HG03196 (cell line): ENCODE measurements around the gene MACROD2.
A peak's percentile ranks its signal among the peaks of the same experiment; 100 is the strongest.

Experiments
- ATAC-seq: cut with Tn5 transposase; IDR thresholded peaks from one replicate; pipeline ENCODE4 v1.9.1; 2021; ENCODE audit not compliant: unreplicated experiment

MACROD2 gene

GRCh38 chr20:15843777-15844176, 1848.5 kb downstream of the MACROD2 start:
- ATAC-seq, result no peak

- ATAC-seq, result no peak
Observed at GRCh38 chr20:15847196-15847784, 1852.0 kb downstream of the MACROD2 start.

- ATAC-seq, result no peak
Observed at GRCh38 chr20:15848126-15848525, 1852.8 kb downstream of the MACROD2 start.

GRCh38 chr20:15848995-15849610, 1853.8 kb downstream of the MACROD2 start:
- ATAC-seq, result no peak

- ATAC-seq, result no peak
Observed at GRCh38 chr20:15851576-15852215, 1856.4 kb downstream of the MACROD2 start.

- no peak for ATAC-seq
Observed at GRCh38 chr20:15854911-15855310, 1859.6 kb downstream of the MACROD2 start.

- peak; percentile 47 for ATAC-seq
Observed at GRCh38 chr20:15857173-15857784, 1862.0 kb downstream of the MACROD2 start.

GRCh38 chr20:15859061-15859460, 1863.7 kb downstream of the MACROD2 start:
- ATAC-seq, result no peak

GRCh38 chr20:15860850-15861249, 1865.5 kb downstream of the MACROD2 start:
- no peak for ATAC-seq

- ATAC-seq, result no peak
Observed at GRCh38 chr20:15862178-15862577, 1866.9 kb downstream of the MACROD2 start.

GRCh38 chr20:15863735-15864134, 1868.4 kb downstream of the MACROD2 start:
- ATAC-seq, result no peak

GRCh38 chr20:15865553-15865952, 1870.2 kb downstream of the MACROD2 start:
- no peak for ATAC-seq

- no peak for ATAC-seq
Observed at GRCh38 chr20:15866916-15867730, 1871.8 kb downstream of the MACROD2 start.

- no peak for ATAC-seq
Observed at GRCh38 chr20:15867899-15868298, 1872.6 kb downstream of the MACROD2 start.

- ATAC-seq, result no peak
Observed at GRCh38 chr20:15875446-15875845, 1880.1 kb downstream of the MACROD2 start.

- no peak for ATAC-seq
Observed at GRCh38 chr20:15882553-15882952, 1887.2 kb downstream of the MACROD2 start.

- ATAC-seq, result no peak
Observed at GRCh38 chr20:15886250-15886649, 1890.9 kb downstream of the MACROD2 start.

- no peak for ATAC-seq
Observed at GRCh38 chr20:15887387-15887786, 1892.1 kb downstream of the MACROD2 start.

GRCh38 chr20:15889061-15889460, 1893.7 kb downstream of the MACROD2 start:
- no peak for ATAC-seq

- no peak for ATAC-seq
Observed at GRCh38 chr20:15889514-15890256, 1894.4 kb downstream of the MACROD2 start.
